Activated CD8-positive, alpha-beta T cell treated with anti-CD3 and anti-CD28 coated beads for 36 hours (primary cell): ENCODE measurements around the gene USPL1. TPM values are rescaled to one million over a fixed set of nuclear protein-coding genes. Genes with fewer than 3 reads are reported as not detected.

Source experiments
- ATAC-seq: fragments of 200-7000 bp; cut with Tn5 transposase; one replicate; pipeline ENCODE4 v1.10.0; 2021; ENCODE audit warnings: mild to moderate bottlenecking, moderate library complexity
- CTCF ChIA-PET: fragments of 350-600 bp; sonication (Branson Sonifier 250); formaldehyde crosslinking; loops from one replicate; lab custom pipeline; 2021; ENCODE audit warnings: antibody characterized with exemption; lab: Charles Lee
- POLR2A ChIA-PET: fragments of 350-600 bp; sonication (Branson Sonifier 250); formaldehyde crosslinking; loops from one replicate; lab custom pipeline; 2021; ENCODE audit warnings: antibody characterized with exemption; lab: Charles Lee
- DNase-seq: peaks from one replicate; pipeline ENCODE4 v3.0.0-alpha.2; 2020
- H3K27ac Mint-ChIP-seq: one replicate; pipeline ENCODE4 v1.8.0; 2021; ENCODE audit warnings: mild to moderate bottlenecking, mixed read lengths
- H3K27me3 Mint-ChIP-seq: one replicate; pipeline ENCODE4 v1.8.0; 2021; ENCODE audit warnings: mixed read lengths
- H3K36me3 Mint-ChIP-seq: one replicate; pipeline ENCODE4 v1.8.0; 2021; ENCODE audit warnings: low read depth, mixed read lengths
- H3K4me1 Mint-ChIP-seq: one replicate; pipeline ENCODE4 v1.8.0; 2021; ENCODE audit warnings: low read depth, mixed read lengths
- H3K4me3 Mint-ChIP-seq: one replicate; pipeline ENCODE4 v1.8.0; 2021; ENCODE audit warnings: mild to moderate bottlenecking, moderate library complexity, mixed read lengths
- H3K9me3 Mint-ChIP-seq: one replicate; pipeline ENCODE4 v1.8.0; 2021; ENCODE audit warnings: mixed read lengths
- intact Hi-C: fragments of 100-400 bp; cut with micrococcal nuclease; formaldehyde crosslinking; loops from one replicate; pipeline ENCODE4 v1.10.0; 2022
- total RNA-seq, 2 experiments: library from RNA; stranded (reverse); gene quantifications; one replicate each; pipeline ENCODE4 v1.2.3, GENCODE V29; 2021
- TF ChIP-seq, protein P1 (sequence below): fragments of 200-600 bp; IDR thresholded peaks from one replicate; pipeline ENCODE4 v1.8.0; 2022; ENCODE audit warnings: antibody characterized with exemption, mild to moderate bottlenecking

USPL1 gene
- total RNA-seq, 2 experiments from 2014 or later, result 12.4 to 13.0 TPM

DNA sequence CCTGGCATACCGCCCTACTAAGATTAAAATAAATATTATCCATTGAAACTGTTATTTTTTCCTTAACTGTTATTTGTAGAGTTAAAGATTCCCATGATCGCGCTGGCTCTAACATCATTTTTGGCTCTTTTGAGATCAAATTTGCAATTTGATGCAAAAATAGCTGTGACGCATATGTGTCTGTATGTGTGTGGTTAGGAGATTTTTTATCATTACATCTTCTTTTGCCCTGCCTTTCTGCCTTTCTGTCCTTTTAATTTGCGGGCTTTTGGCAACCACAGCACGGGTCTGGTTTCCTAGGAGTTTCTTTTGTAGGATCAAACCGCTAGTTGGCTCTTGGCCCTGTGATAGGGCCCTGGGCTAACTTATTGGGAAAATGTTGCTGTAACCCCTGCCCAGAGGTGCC, 80.3 kb downstream of the USPL1 start:
- intact Hi-C loops, result no loop called here
- DNase-seq, result no peak
- no peak overlapping the region for H3K4me3 Mint-ChIP-seq
- peaks cover 18% of the 10 kb centered on the region for H3K4me1 Mint-ChIP-seq
- no peak overlapping the region for H3K27ac Mint-ChIP-seq
- ChIA-PET CTCF (interaction anchor here (1.8 kb wide), 1 partner anchor 105 kb away, joined by 4 read pairs; no protein-coding TSS in a partner anchor), POLR2A (no interaction called here)
- peaks cover 16% of the 10 kb centered on the region for H3K27me3 Mint-ChIP-seq
- H3K36me3 Mint-ChIP-seq, result no peaks in the 10 kb centered on the region
- TF ChIP-seq, protein P1, sequence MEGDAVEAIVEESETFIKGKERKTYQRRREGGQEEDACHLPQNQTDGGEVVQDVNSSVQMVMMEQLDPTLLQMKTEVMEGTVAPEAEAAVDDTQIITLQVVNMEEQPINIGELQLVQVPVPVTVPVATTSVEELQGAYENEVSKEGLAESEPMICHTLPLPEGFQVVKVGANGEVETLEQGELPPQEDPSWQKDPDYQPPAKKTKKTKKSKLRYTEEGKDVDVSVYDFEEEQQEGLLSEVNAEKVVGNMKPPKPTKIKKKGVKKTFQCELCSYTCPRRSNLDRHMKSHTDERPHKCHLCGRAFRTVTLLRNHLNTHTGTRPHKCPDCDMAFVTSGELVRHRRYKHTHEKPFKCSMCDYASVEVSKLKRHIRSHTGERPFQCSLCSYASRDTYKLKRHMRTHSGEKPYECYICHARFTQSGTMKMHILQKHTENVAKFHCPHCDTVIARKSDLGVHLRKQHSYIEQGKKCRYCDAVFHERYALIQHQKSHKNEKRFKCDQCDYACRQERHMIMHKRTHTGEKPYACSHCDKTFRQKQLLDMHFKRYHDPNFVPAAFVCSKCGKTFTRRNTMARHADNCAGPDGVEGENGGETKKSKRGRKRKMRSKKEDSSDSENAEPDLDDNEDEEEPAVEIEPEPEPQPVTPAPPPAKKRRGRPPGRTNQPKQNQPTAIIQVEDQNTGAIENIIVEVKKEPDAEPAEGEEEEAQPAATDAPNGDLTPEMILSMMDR, result no peak
- ATAC-seq, result no peak
- H3K9me3 Mint-ChIP-seq, result no peaks in the 10 kb centered on the region

DNA sequence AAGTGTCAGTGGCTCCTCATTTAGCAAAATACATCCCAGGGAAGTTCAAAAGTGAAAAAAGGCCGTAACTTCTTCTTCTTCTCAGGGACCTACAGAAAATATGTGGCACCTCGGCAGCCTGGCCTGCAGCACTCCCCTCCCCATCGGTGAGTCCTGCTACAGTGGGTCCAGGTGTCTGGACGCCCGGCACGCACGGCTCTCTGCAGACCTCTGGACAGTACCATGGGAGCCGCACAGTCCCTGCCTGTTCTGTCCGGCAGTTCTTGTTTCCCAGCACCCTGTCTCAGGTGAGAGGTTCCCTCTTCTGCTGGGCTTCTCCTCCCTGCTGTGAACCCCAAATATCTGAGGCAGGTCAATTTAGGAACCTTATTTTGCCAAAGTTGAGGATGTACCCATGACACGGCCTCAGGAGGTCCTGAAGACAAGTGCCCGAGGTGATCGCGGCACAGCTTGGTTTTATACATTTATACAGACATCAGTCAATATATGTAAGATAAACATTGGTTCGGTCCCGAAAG, 80.8 kb downstream of the USPL1 start:
- CTCF ChIA-PET, result no interaction called here
- intact Hi-C loops, result no loop called here
- H3K27me3 Mint-ChIP-seq, result peaks cover 16% of the 10 kb centered on the region

DNA sequence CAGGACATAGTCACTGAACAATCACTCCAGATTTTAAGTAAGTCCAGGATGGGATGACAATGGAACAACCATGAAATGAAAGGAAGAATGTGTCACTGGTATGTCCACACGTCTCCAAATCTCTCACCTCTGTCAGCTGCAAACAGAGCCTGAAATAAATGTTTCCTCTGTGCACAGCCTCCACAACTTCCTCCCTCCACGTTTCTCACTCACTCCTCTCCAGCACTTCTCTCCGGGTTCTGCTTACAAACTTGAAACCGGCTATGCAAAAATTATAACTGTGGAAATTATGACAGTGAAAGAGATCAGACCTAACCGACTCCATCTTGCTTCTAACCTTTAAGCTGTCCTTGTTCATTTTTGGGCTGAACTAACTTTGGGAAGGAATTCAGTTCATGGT, 82.6 kb downstream of the USPL1 start:
- peaks cover 18% of the 10 kb centered on the region for H3K4me1 Mint-ChIP-seq
- no peaks in the 10 kb centered on the region for H3K9me3 Mint-ChIP-seq
- no peak overlapping the region for H3K27ac Mint-ChIP-seq
- H3K27me3 Mint-ChIP-seq, result peaks cover 12% of the 10 kb centered on the region
- ChIA-PET POLR2A (no interaction called here), CTCF (no interaction called here)
- no peak for ATAC-seq
- TF ChIP-seq, protein P1, result no peak
- H3K4me3 Mint-ChIP-seq, result no peak overlapping the region
- DNase-seq, result no peak
- H3K36me3 Mint-ChIP-seq, result no peaks in the 10 kb centered on the region
- intact Hi-C loops, result no loop called here

More for the DNA sequence above, 80.8 kb downstream of the USPL1 start:
- Mint-ChIP-seq H3K4me3 (no peak overlapping the region), H3K4me1 (peaks cover 18% of the 10 kb centered on the region), H3K36me3 (no peaks in the 10 kb centered on the region), H3K27ac (no peak overlapping the region), H3K9me3 (no peaks in the 10 kb centered on the region)
- TF ChIP-seq, protein P1, result no peak
- no peak for ATAC-seq
- DNase-seq, result no peak
- POLR2A ChIA-PET, result no interaction called here

DNA sequence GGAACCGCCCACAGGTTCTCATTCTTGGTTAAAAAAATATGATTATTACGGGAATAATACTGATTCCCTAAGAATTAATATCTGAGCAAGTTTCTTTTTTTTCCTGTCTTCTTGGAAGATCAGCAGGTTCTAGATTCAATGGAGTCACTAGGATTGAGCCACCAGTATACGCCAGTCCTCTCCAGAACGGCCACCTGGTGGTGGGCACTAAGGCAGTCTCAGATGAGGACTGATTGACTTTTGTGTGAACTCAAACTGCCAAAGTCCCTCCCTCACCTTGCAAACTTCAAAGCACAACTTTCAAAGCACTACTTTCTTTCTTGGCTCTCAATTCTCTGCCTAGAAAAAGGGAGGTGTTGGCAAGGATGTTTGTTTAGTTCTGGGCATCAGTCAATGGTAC, 84.3 kb downstream of the USPL1 start:
- H3K27ac Mint-ChIP-seq, result no peak overlapping the region
- peaks cover 3% of the 10 kb centered on the region for H3K4me1 Mint-ChIP-seq
- H3K36me3 Mint-ChIP-seq, result no peaks in the 10 kb centered on the region
- ATAC-seq (no peak), DNase-seq (no peak)
- H3K4me3 Mint-ChIP-seq, result no peak overlapping the region
- no peaks in the 10 kb centered on the region for H3K9me3 Mint-ChIP-seq
- CTCF ChIA-PET, result no interaction called here
- H3K27me3 Mint-ChIP-seq, result peaks cover 5% of the 10 kb centered on the region
- POLR2A ChIA-PET, result no interaction called here
- intact Hi-C loops, result no loop called here
- TF ChIP-seq, protein P1, result no peak

DNA sequence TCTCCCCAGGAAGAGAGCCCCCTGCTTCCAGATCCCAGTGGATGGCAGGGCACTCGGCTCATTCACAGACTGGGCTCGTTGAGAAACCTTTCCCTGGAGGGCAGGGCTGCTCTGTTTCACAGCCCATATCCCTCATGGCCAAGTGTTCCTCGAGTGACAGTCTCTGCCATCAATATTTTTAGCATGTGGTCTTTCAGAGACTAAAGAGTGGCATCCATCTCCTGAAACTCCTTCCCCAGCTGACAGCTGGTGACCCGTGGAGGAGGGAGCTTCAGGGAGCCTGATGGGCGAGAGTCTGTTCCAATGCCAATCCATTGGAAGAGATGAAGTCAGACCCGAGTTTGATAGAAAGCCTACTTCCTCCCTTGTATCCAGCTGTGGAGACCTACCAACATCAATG, 86.9 kb downstream of the USPL1 start:
- TF ChIP-seq, protein P1, result no peak
- H3K4me3 Mint-ChIP-seq, result no peak overlapping the region
- no peaks in the 10 kb centered on the region for H3K36me3 Mint-ChIP-seq
- H3K9me3 Mint-ChIP-seq, result no peaks in the 10 kb centered on the region
- intact Hi-C loops, result no loop called here
- ChIA-PET CTCF (no interaction called here), POLR2A (interaction anchor here (0.6 kb wide), 1 partner anchor 88 kb away, joined by 3 read pairs; no protein-coding TSS in a partner anchor)
- no peak for DNase-seq
- no peaks in the 10 kb centered on the region for H3K27me3 Mint-ChIP-seq
- ATAC-seq, result no peak
- H3K27ac Mint-ChIP-seq, result no peak overlapping the region
- H3K4me1 Mint-ChIP-seq, result peaks cover 3% of the 10 kb centered on the region
